GM12872 (cell line): ENCODE results near the gene AP4E1.

Experiments used
- CTCF ChIP-seq: IDR thresholded peaks from 3 replicates; pipeline ENCODE4 v1.5.1; 2011; ENCODE audit warnings: low read depth, mild to moderate bottlenecking, low read length, moderate library complexity; ENCODE audit not compliant: insufficient read depth

The AP4E1 gene

GRCh38 chr15:51053571-51053970 lies 145.1 kb downstream of the AP4E1 start:
- no peak for TF ChIP-seq CTCF

- no peak for TF ChIP-seq CTCF
These were observed 146.1 kb downstream of the AP4E1 start for GRCh38 chr15:51054535-51054934.
